Measurements from ENCODE around the gene PRR5L. TPM values are rescaled to one million over a fixed set of nuclear protein-coding genes. Genes with fewer than 3 reads are reported as not detected.

The PRR5L gene
- total and polyA plus RNA-seq, 2 experiments from 2014 or later, result 3.1 to 8.9 TPM

GRCh38 chr11:36372101-36372771, 76.1 kb downstream of the PRR5L start:
- H3K9me2 ChIP-seq (ENCODE audit: insufficient read depth), result no peaks in the 10 kb centered on the region
- Mint-ChIP-seq H3K27ac (no peak overlapping the region), H3K4me3 (no peak overlapping the region), H3K9me3 (no peaks in the 10 kb centered on the region), H3K4me1 (peaks cover 7% of the 10 kb centered on the region; the same call in 1 of the 3 replicates), H3K27me3 (ENCODE audit: insufficient read depth, low read depth, poor library complexity) (peaks cover 16% of the 10 kb centered on the region), H3K36me3 (ENCODE audit: low read depth) (no peaks in the 10 kb centered on the region)
- H3K27ac ChIP-seq (ENCODE audit: low read depth), result no peak overlapping the region
- H3K4me3 ChIP-seq, result no peak overlapping the region
- H2AFZ ChIP-seq, result no peak overlapping the region
- no peaks in the 10 kb centered on the region for H3F3A ChIP-seq (replicated peaks; ENCODE audit: low read depth)
- H3K4me1 ChIP-seq (ENCODE audit: insufficient read depth), result peaks cover 6% of the 10 kb centered on the region
- H3K4me2 ChIP-seq, result no peak overlapping the region
- H4K20me1 ChIP-seq (replicated peaks; ENCODE audit: insufficient read depth), result no peaks in the 10 kb centered on the region
- no peaks in the 10 kb centered on the region for H3K36me3 ChIP-seq (ENCODE audit: insufficient read depth)
- H3K79me2 ChIP-seq (replicated peaks; ENCODE audit: insufficient read depth), result no peaks in the 10 kb centered on the region
- no peak for DNase-seq (ENCODE audit: low spot score)
- peaks cover 36% of the 10 kb centered on the region for H3K27me3 ChIP-seq (ENCODE audit: insufficient read depth)
- no peak for TF ChIP-seq ZNF331 (CRISPR knock-in tag; IDR thresholded peaks at IDR 0.05; ENCODE audit: low read depth)
- no peak for ATAC-seq

GRCh38 chr11:36373016-36374010, 77.2 kb downstream of the PRR5L start:
- no peaks in the 10 kb centered on the region for H3K36me3 ChIP-seq (ENCODE audit: insufficient read depth)
- DNase-seq (ENCODE audit: low spot score) (no peak), ATAC-seq (no peak)
- H3K4me1 ChIP-seq (ENCODE audit: insufficient read depth), result peaks cover 13% of the 10 kb centered on the region
- no peaks in the 10 kb centered on the region for H4K20me1 ChIP-seq (replicated peaks; ENCODE audit: insufficient read depth)
- H3K27me3 Mint-ChIP-seq (ENCODE audit: insufficient read depth, low read depth, poor library complexity), result peaks cover 25% of the 10 kb centered on the region
- H2AFZ ChIP-seq, result no peak overlapping the region
- H3K27me3 ChIP-seq (ENCODE audit: insufficient read depth), result peaks cover 46% of the 10 kb centered on the region
- no peaks in the 10 kb centered on the region for H3K36me3 Mint-ChIP-seq (ENCODE audit: low read depth)
- peaks cover 5% of the 10 kb centered on the region; the same call in 1 of the 3 replicates for H3K9me3 Mint-ChIP-seq
- no peak overlapping the region for H3K4me3 ChIP-seq
- no peaks in the 10 kb centered on the region for H3K79me2 ChIP-seq (replicated peaks; ENCODE audit: insufficient read depth)
- no peaks in the 10 kb centered on the region for H3F3A ChIP-seq (replicated peaks; ENCODE audit: low read depth)
- no peak overlapping the region for H3K4me2 ChIP-seq
- H3K4me1 Mint-ChIP-seq, result peaks cover 13% of the 10 kb centered on the region; the same call in 2 of the 3 replicates
- H3K27ac Mint-ChIP-seq, result no peak overlapping the region
- no peaks in the 10 kb centered on the region for H3K9me2 ChIP-seq (ENCODE audit: insufficient read depth)
- no peak overlapping the region for H3K27ac ChIP-seq (ENCODE audit: low read depth)
- H3K4me3 Mint-ChIP-seq, result no peak overlapping the region
- TF ChIP-seq ETS1 (IDR thresholded peaks at IDR 0.05), result no peak
- no peak for TF ChIP-seq EZH2 (IDR thresholded peaks at IDR 0.05; ENCODE audit: low read depth, unreplicated experiment)
- no peak for TF ChIP-seq STAT1 (IDR thresholded peaks at IDR 0.05; ENCODE audit: unreplicated experiment)
- no peak for TF ChIP-seq CTCF (conservative IDR thresholded peaks at IDR 0.05; ENCODE audit: low read depth in 2 of 2)
- no peak for TF ChIP-seq POLR2AphosphoS5 (IDR thresholded peaks at IDR 0.05; ENCODE audit: low read depth)
- no peak for TF ChIP-seq EZH2phosphoT487 (IDR thresholded peaks at IDR 0.05; ENCODE audit: unreplicated experiment)
- no peak for TF ChIP-seq NANOG (IDR thresholded peaks at IDR 0.05; ENCODE audit: borderline replicate concordance)
- no peak for TF ChIP-seq JUNB (IDR thresholded peaks at IDR 0.05; ENCODE audit: unreplicated experiment)
- no peak for TF ChIP-seq ZNF331 (CRISPR knock-in tag; IDR thresholded peaks at IDR 0.05; ENCODE audit: low read depth)
- no peak for TF ChIP-seq ZNF462 (CRISPR knock-in tag; IDR thresholded peaks at IDR 0.05)

Data from GM23338 (cell line).